SK-MEL-5 (cell line): Measurements from ENCODE around the gene LRMDA. TPM values are rescaled to one million over a fixed set of nuclear protein-coding genes. Genes with fewer than 3 reads are reported as not detected.

Source experiments
- DNase-seq: peaks from one replicate; pipeline ENCODE4 v3.0.0-alpha.2; 2016; ENCODE audit warnings: low read depth, low spot score
- in situ Hi-C: cut with HindIII; loops from 2 replicates; pipeline ENCODE4 v1.10.0; 2016; ENCODE audit warnings: low sequenced_read_pairs, high pct_unique_total_duplicates, low pct_unique_long_range_greater_than_20kb
- total RNA-seq: library from RNA; depleted of rRNA; stranded (reverse); fragments of >200 nt; shearing (Covaris generic); gene quantifications from 2 replicates; pipeline ENCODE4 v1.2.3, GENCODE V29; 2014

The LRMDA gene
- total RNA-seq, 1 experiment from 2014 or later = 25.2 TPM

GRCh38 chr10:76114581-76115001, 683.2 kb downstream of the LRMDA start:
- in situ Hi-C loops = no loop called here
- DNase-seq = no peak

GRCh38 chr10:76115131-76115470, 683.7 kb downstream of the LRMDA start:
- in situ Hi-C loops = no loop called here
- DNase-seq = no peak

- in situ Hi-C loops = no loop called here
- DNase-seq = no peak
Measured at GRCh38 chr10:76115471-76116155, 684.2 kb downstream of the LRMDA start.

- in situ Hi-C loops = no loop called here
Measured at GRCh38 chr10:76116523-76116922, 685.1 kb downstream of the LRMDA start.

GRCh38 chr10:76117949-76118348, 686.5 kb downstream of the LRMDA start:
- no peak for DNase-seq
- in situ Hi-C loops = no loop called here

More at GRCh38 chr10:76116523-76116922, 685.1 kb downstream of the LRMDA start:
- DNase-seq = no peak

GRCh38 chr10:76119036-76119435, 687.6 kb downstream of the LRMDA start:
- in situ Hi-C loops = no loop called here
- DNase-seq = no peak

- DNase-seq = peak; percentile 20
- in situ Hi-C loops = no loop called here
Measured at GRCh38 chr10:76119515-76119914, 688.1 kb downstream of the LRMDA start.

DNA sequence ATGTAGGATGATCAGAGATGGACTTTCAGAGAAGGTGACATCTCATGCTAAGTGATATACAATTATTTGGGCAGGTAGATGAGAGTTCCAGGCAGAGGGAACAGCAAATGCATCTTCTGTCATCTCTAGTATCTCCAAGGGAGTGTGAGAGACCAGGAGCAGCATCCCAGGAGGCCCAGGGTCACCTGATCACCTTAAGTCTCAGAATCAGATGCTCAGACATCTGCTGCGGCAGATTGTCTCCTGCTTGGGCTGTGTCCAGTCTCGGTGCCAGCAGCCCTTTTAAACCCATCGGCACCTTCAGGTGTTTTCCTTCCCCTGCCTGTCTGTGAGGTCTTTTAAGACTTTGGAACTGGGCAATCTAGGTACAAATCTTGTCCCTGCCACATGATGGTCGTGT, 690.6 kb downstream of the LRMDA start:
- in situ Hi-C loops = no loop called here
- no peak for DNase-seq

- no peak for DNase-seq
- in situ Hi-C loops = no loop called here
Measured at GRCh38 chr10:76124280-76124679, 692.9 kb downstream of the LRMDA start.

GRCh38 chr10:76125900-76126299, 694.5 kb downstream of the LRMDA start:
- in situ Hi-C loops = no loop called here
- DNase-seq = no peak

DNA sequence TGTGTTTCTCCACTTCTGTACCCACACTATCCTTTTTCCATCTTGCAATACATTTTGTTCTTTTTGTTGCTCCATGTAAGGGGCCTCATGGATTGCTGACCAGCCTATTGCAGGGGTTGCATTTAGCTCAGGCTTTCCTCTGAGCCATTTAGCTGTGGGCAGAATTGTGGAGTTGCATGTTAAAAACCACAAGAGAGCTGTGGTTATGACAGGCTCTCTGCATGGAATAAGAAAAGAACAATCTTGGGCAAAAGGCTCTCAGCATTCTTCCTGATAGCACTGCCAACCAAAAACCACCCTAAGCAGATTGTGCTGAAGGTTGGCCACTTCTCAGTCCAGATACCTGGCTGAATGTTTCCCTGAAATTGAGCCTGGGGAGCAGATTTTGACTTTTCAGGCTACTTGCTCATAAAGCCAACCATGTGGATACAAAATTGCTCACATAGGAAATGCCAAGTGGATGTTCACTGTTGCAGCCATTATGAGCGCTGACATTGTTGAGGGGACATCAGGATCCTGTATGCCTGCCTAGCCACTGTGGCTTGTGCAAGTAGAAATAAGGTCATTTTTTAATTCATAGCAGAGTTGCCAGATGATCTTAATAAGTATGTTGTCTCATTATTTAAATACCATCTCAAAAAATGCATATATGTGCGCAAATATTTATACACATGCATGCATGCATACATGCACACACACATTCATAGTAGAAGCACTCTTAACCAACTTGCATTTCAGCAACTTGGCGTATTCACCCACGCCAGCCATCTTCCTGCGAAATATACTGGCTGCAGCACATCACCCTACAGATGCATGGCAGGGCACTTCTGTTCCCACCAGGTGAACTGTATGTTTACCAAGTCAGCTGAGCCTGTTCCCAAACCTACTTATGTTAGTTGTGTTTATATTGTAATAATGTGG, 695.4 kb downstream of the LRMDA start:
- DNase-seq = no peak
- in situ Hi-C loops = no loop called here

DNA sequence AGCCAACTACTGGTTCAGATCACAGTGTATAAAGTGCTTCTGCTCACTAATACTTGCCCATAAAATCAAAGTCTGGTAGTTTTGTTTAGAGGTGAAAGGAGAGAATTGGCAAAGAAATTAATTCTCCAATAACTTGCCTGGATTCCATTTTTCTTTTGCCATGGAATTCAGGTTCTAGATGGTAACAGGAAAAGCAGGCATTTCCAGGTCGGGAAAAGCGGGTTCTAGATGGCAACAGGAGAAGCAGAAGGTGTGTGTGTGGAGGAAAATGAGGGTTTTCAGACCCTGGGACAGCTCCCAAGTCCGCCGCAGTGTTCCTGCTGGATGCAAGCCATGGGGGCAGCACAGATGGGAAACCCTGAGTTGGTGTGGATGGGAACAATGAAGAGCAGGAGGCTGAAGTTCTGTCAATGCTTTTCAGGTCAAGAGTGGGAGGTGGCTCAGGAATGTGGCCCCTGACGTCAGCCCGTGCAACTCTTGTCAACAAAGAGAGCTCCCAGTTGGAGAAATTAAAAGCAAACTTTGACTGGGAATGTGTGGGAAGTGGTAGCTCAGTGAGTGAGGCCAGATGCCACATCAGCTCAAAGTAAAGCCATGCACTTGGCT, 696.7 kb downstream of the LRMDA start:
- no peak for DNase-seq
- in situ Hi-C loops = no loop called here

DNA sequence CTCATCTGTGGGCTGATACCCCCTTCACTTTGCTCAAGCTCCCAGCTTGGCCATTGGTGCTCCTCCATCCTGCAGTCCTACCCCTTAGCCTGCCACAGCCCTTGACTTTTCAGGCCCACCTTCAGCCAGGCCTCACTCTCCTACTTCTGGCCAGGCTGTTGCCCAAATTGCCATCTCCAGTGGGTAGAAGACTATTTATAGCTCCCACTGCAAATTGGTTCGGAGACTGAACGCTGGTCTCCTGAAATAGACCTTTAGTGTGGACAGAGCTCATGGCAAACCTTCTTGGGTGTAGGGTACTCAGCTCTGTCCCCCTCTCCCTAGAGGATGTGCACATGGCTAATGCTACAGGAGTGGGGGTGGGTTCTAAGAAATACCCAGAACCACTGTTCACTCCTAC, 697.8 kb downstream of the LRMDA start:
- in situ Hi-C loops = no loop called here
- DNase-seq = no peak

DNA sequence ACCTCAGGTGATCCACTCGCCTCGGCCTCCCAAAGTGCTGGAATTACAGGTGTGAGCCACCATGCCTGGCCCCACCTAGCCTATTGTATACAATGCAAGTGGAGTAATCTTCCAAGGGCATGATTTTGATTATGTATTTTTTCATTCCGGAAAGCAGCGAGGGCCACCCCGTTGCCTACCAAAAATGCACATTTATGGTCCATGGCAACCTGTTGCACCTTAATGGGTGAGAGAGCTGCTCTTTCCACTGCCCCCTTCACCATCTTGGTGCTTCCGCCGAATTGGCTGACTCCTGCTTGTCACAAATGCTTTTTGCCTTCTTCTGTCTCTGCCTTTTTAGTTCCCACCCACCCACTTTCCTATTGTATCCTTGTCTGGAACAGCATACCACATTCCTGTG, 699.5 kb downstream of the LRMDA start:
- DNase-seq = no peak
- in situ Hi-C loops = no loop called here

DNA sequence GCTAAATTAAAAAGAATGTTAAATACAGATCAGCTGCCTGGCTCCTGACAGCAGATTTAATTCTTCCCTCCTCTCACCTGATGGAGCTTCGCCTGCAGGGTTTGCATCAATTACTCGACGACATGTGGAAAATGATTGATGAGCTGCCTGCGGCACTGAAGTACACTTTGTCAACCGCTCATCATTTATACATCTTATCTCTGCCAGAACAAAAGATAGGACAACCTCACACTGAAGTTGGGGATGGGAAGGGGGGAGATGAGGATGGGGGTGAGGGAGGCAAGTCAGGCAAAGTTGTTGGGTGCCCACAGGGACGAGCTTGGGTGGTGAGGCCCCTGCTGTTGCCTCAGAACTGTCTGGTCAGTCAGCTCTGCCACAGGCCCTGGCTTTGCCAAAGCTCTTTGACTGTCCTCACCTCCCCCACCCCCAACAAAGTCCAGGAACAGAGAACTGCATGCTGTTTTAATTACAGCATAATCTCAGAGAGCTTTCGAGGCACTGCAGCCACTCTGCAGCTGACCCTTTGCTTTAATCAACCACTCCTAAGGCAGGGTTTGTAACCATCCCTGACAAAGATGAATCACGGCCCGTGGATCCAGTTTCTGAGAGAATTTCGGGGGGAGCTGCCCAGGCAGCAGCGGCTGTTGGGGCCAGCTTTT, 702.3 kb downstream of the LRMDA start:
- DNase-seq = no peak
- in situ Hi-C loops = no loop called here

GRCh38 chr10:76136961-76137360, 705.5 kb downstream of the LRMDA start:
- DNase-seq = no peak
- in situ Hi-C loops = no loop called here

DNA sequence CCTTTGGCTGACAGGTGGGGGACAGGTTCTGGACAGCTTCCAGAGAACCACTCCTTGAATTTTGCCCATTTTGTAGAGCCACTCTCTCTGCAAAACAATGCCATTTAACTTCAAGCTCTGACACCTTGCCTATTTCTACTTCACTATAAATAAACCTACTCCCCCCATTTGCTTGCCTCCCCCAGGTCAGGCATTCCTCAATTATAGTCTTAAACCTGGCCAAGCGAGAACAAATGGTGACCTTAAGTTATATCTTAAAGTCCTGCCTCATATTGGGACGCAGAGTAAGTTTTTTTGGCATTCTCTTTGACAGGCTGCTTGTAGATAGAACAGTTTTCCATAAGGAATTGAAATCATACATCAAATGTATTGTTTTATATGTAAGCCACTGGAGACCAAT, 706.9 kb downstream of the LRMDA start:
- DNase-seq = no peak
- in situ Hi-C loops = no loop called here

GRCh38 chr10:76138906-76139305, 707.5 kb downstream of the LRMDA start:
- no peak for DNase-seq
- in situ Hi-C loops = no loop called here
